A549 (cell line): Measurements from ENCODE around the gene RALGDS.

Experiments used
- CTCF ChIP-seq: fragments of >200 bp; sonication (Bioruptor Twin); formaldehyde crosslinking; IDR thresholded peaks from 3 replicates; pipeline ENCODE4 v1.5.1; 2016
- MAFK ChIP-seq: fragments of 450-650 bp; IDR thresholded peaks from 2 replicates; pipeline ENCODE4 v1.6.1; 2014; ENCODE audit not compliant: partially characterized antibody
- MAX ChIP-seq: IDR thresholded peaks from 2 replicates; pipeline ENCODE4 v1.6.1; 2012
- MAZ ChIP-seq: fragments of 150-350 bp; IDR thresholded peaks from 2 replicates; pipeline ENCODE4 v1.6.1; 2014; ENCODE audit warnings: antibody characterized with exemption, low read depth, low read length, borderline replicate concordance
- POLR2AphosphoS2 ChIP-seq: conservative IDR thresholded peaks from 2 replicates; pipeline ENCODE4 v1.6.1; 2012; ENCODE audit warnings: low read length, improper control_type of control experiment, inconsistent platforms
- RAD21 ChIP-seq, 2 experiments: fragments of >200 bp in 1 of 2; sonication (Bioruptor Twin) in 1 of 2; formaldehyde crosslinking in 1 of 2; IDR thresholded peaks in 1 of 2; conservative IDR thresholded peaks in 1 of 2; 2 replicates in 1 of 2; 3 replicates in 1 of 2; pipeline ENCODE4 v1.6.1; 2012 to 2018; ENCODE audit warnings: inconsistent platforms in 1 of 2
- USF2 ChIP-seq: fragments of 450-650 bp; IDR thresholded peaks from 2 replicates; pipeline ENCODE4 v1.6.1; 2014; ENCODE audit warnings: antibody characterized with exemption

- TF ChIP-seq MAX, result peak; percentile 41; the same call in 1 of the 2 replicates
- no peak for TF ChIP-seq POLR2AphosphoS2
- no peak for TF ChIP-seq USF2
- peak; percentile 96 for TF ChIP-seq CTCF
- TF ChIP-seq RAD21 (conservative IDR thresholded peaks at IDR 0.05 in 1 of 2, IDR thresholded peaks at IDR 0.05 in 1 of 2), result peak; percentile 95 to 97
- TF ChIP-seq MAFK, result no peak
- TF ChIP-seq MAZ, result no peak
Measured at GRCh38 chr9:133103183-133103986, 17.7 kb downstream of the RALGDS start.
